A673 (cell line): ENCODE data around the gene NAPSA. TPM values are rescaled to one million over a fixed set of nuclear protein-coding genes. Genes with fewer than 3 reads are reported as not detected.
A peak's percentile ranks its signal among the peaks of the same experiment; 100 is the strongest.

ENCODE experiments used
- BruUV-seq: library from RNA; stranded (reverse); fragments of 400-500 nt; replicated peaks from 2 replicates; lab custom pipeline; 2021; lab: Mats Ljungman, UMichigan
- CTCF ChIA-PET: fragments of 300-600 bp; sonication (Branson Sonifier 250); formaldehyde crosslinking; loops from one replicate; lab custom pipeline; 2022; ENCODE audit warnings: antibody characterized with exemption; lab: Charles Lee
- POLR2A ChIA-PET: fragments of 300-600 bp; sonication (Branson Sonifier 250); formaldehyde crosslinking; loops from one replicate; lab custom pipeline; 2022; ENCODE audit warnings: antibody characterized with exemption; ENCODE audit not compliant: low non-redundant PET; lab: Charles Lee
- DNase-seq: peaks from one replicate; pipeline ENCODE4 v3.0.0-alpha.2; 2015; ENCODE audit warnings: low spot score
- H3K27ac ChIP-seq: fragments of 200-600 bp; sonication (generic); 2 replicates; pipeline ENCODE4 v1.5.1; 2016; ENCODE audit warnings: mixed run types, low read depth, mild to moderate bottlenecking, mixed read lengths, antibody characterized with exemption, low read length; ENCODE audit not compliant: poor library complexity, severe bottlenecking
- H3K27me3 ChIP-seq: fragments of 200-600 bp; sonication (generic); replicated peaks from 2 replicates; pipeline ENCODE4 v1.6.1; 2017; ENCODE audit warnings: mixed run types, low read depth, mild to moderate bottlenecking, mixed read lengths, antibody characterized with exemption, low read length; ENCODE audit not compliant: insufficient read depth, poor library complexity
- H3K36me3 ChIP-seq: fragments of 200-600 bp; sonication (generic); 2 replicates; pipeline ENCODE4 v1.6.1; 2016; ENCODE audit warnings: mixed run types, mild to moderate bottlenecking, mixed read lengths, antibody characterized with exemption, low read length; ENCODE audit not compliant: insufficient read depth, poor library complexity, severe bottlenecking
- H3K4me1 ChIP-seq: fragments of 200-600 bp; sonication (generic); 2 replicates; pipeline ENCODE4 v1.6.1; 2017; ENCODE audit warnings: mixed run types, mild to moderate bottlenecking, mixed read lengths, antibody characterized with exemption, low read length; ENCODE audit not compliant: insufficient read depth, poor library complexity, severe bottlenecking
- H3K4me3 ChIP-seq: fragments of 200-600 bp; sonication (generic); 2 replicates; pipeline ENCODE4 v1.5.1; 2016; ENCODE audit warnings: low read depth, mixed run types, mild to moderate bottlenecking, mixed read lengths, low read length; ENCODE audit not compliant: poor library complexity, severe bottlenecking
- H3K9me3 ChIP-seq: fragments of 200-600 bp; sonication (generic); 2 replicates; pipeline ENCODE4 v1.6.1; 2016; ENCODE audit warnings: mixed run types, low read depth, mild to moderate bottlenecking, mixed read lengths, antibody characterized with exemption, low read length; ENCODE audit not compliant: poor library complexity, severe bottlenecking
- EZH2 ChIP-seq: fragments of 200-600 bp; sonication (generic); IDR thresholded peaks from 2 replicates; pipeline ENCODE4 v1.6.1; 2017; ENCODE audit warnings: borderline replicate concordance, low read depth, mild to moderate bottlenecking, mixed read lengths, antibody characterized with exemption, low read length; ENCODE audit not compliant: poor library complexity, severe bottlenecking
- intact Hi-C: fragments of 100-400 bp; cut with micrococcal nuclease; formaldehyde crosslinking; loops from one replicate; pipeline ENCODE4 v1.10.0; 2022; ENCODE audit not compliant: unreplicated experiment
- total RNA-seq: library from RNA; stranded (reverse); gene quantifications from 2 replicates; pipeline ENCODE4 v1.2.3, GENCODE V29; 2021
- TF ChIP-seq, protein P1 (sequence below): fragments of 300-800, 200-600 bp; sonication (generic); conservative IDR thresholded peaks from 2 replicates; pipeline ENCODE4 v1.5.1; 2017; ENCODE audit warnings: low read depth, mild to moderate bottlenecking, antibody characterized with exemption, low read length, moderate library complexity, mixed read lengths

Gene NAPSA
- total RNA-seq, 1 experiment from 2014 or later = 0.47 TPM

DNA sequence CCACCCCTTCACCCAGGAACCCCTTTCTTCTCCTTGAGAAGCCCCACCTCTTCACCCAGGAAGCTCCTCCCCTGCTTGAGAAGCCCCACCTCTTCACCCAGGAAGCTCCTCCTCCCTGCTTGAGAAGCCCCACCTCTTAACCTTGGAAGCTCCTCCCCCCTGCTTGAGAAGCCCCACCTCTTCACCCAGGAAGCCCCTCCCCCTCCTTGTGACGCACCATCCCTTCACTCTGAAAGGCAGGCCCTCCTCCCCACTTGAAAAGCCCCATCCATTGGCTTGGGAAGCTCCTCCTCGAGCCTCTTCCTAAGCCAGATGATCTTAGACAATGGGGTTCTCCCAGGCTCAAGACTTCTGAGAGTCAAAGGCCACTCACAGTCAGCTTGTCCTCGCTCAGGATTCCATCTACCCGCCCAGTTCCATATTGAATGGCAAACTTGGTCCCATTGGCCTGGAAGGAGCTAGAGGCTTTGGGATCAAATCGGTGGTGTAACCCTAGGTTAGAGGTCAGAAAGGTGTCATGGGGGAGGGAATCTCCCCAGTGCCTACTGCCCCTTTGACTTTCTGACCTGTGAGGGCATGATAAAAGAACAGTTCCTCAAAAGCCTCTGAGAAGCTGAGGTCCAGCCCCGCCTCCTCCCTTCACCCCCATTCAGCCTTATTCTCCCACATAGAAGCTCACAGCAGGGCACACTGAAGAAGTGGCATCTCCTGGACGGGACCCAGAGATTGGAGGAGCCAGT, 4.0 kb downstream of the NAPSA start:
- Histone ChIP-seq H3K27me3 (no peaks in the 10 kb centered on the region), H3K4me1 (no peaks in the 10 kb centered on the region), H3K9me3 (no peaks in the 10 kb centered on the region), H3K27ac (no peak overlapping the region), H3K36me3 (no peaks in the 10 kb centered on the region), H3K4me3 (no peak overlapping the region)
- DNase-seq = peak; percentile 30
- intact Hi-C loops = no loop called here
- no TSS peak for BruUV-seq
- TF ChIP-seq, protein P1, sequence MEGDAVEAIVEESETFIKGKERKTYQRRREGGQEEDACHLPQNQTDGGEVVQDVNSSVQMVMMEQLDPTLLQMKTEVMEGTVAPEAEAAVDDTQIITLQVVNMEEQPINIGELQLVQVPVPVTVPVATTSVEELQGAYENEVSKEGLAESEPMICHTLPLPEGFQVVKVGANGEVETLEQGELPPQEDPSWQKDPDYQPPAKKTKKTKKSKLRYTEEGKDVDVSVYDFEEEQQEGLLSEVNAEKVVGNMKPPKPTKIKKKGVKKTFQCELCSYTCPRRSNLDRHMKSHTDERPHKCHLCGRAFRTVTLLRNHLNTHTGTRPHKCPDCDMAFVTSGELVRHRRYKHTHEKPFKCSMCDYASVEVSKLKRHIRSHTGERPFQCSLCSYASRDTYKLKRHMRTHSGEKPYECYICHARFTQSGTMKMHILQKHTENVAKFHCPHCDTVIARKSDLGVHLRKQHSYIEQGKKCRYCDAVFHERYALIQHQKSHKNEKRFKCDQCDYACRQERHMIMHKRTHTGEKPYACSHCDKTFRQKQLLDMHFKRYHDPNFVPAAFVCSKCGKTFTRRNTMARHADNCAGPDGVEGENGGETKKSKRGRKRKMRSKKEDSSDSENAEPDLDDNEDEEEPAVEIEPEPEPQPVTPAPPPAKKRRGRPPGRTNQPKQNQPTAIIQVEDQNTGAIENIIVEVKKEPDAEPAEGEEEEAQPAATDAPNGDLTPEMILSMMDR = no peak
- TF ChIP-seq EZH2 = no peak
- ChIA-PET POLR2A (no interaction called here), CTCF (interaction anchor here (0.9 kb wide), 1 partner anchor 246 kb away, joined by 3 read pairs; no protein-coding TSS in a partner anchor)

DNA sequence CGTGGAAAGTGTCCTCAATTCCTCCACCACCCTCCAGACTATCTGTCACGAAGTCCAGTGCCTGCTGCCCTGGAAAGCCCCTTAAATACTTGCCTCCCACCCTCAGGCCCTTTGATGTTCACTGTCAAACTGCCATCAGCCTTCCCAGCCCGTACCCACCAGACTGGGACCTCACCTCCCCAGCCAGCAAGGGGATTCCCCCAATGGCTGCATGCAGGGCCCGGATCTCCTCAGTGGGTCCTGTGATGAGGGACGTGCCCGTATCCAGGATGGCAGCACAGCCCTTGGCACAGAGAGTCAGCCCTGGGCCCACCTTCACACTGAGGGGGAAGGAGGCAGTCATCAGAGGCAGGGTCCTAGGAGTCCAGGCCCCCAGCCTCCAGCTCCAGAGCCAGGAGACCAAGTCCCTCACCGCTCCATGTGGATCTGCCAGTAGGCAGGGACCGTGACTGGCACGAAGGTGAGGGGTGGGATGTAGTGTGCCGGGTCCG, 6.1 kb downstream of the NAPSA start:
- CTCF ChIA-PET = no interaction called here
- Histone ChIP-seq H3K9me3 (no peaks in the 10 kb centered on the region), H3K36me3 (no peaks in the 10 kb centered on the region), H3K27ac (no peak overlapping the region), H3K27me3 (no peaks in the 10 kb centered on the region), H3K4me3 (no peak overlapping the region), H3K4me1 (no peaks in the 10 kb centered on the region)
- no peak for TF ChIP-seq EZH2
- TF ChIP-seq, protein P1 = no peak
- BruUV-seq = no TSS peak
- POLR2A ChIA-PET = no interaction called here
- intact Hi-C loops = loop anchor here (5.0 to 10.0 kb wide), 2 partner anchors 423 to 565 kb away; no protein-coding TSS in a partner anchor
- no peak for DNase-seq

DNA sequence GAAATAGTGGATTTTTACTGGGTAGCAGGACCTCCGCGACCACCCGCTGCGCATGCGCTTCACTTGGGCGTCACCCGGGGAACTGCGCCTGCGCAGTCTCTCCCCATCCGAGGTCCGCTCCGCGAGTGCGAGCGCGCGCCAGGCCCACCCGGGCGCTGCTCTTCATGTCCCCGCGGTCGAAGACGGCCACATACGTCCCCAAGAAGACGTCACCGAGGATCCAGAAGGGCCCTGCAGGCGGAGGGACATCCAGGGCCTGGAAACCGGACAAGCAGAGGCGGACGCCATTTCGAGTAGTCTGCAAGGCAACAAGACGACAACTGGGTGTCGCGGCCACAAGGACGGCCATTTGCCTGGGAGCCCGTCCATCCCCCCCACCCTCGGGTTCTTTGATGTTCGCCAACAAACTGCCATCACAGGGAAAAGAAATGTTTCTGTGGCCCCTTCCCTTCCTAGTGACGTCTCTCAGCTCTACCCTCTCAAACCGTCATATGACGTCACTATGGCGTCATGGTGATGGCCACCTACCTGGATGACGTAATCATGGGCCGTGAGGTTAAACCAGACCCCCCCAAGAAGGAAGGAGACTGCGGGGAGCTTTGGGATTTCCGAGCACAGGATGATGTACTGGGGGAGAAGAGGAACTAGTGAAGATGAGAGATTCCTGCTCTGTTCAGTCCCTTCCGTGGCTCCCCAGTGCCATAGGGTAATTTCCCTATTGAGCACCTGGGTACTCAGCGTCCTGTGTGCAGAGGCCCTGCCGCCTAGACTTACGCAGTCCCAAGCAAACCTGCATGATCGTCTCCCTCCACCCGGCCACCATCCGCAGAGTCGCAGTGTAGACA, 6.7 kb downstream of the NAPSA start:
- peak; percentile 90 for DNase-seq
- POLR2A ChIA-PET = no interaction called here
- TF ChIP-seq EZH2 = no peak
- TF ChIP-seq, protein P1 = no peak
- H3K4me1 ChIP-seq = no peaks in the 10 kb centered on the region
- intact Hi-C loops = loop anchor here (5.0 to 10.0 kb wide), 2 partner anchors 424 to 566 kb away; no protein-coding TSS in a partner anchor
- no peaks in the 10 kb centered on the region for H3K27me3 ChIP-seq
- H3K9me3 ChIP-seq = no peaks in the 10 kb centered on the region
- H3K4me3 ChIP-seq = peak overlapping the region; percentile 65
- CTCF ChIA-PET = interaction anchor here (2.3 kb wide), 1 partner anchor 9 kb away, joined by 15 read pairs; no protein-coding TSS in a partner anchor
- H3K36me3 ChIP-seq = no peaks in the 10 kb centered on the region
- H3K27ac ChIP-seq = peak overlapping the region; percentile 85
- TSS peak; percentile 62 for BruUV-seq
